MCF 10A (cell line): ENCODE measurements around the gene SH3BP2. TPM values are rescaled to one million over a fixed set of nuclear protein-coding genes. Genes with fewer than 3 reads are reported as not detected.

ENCODE experiments used
- BruUV-seq: library from RNA; stranded (reverse); fragments of 400-500 nt; replicated peaks from 2 replicates; lab custom pipeline; 2021; lab: Mats Ljungman, UMichigan
- CTCF ChIA-PET: fragments of 300-600 bp; sonication (Branson Sonifier 250); formaldehyde crosslinking; extraction: SDS; loops from one replicate; lab custom pipeline; 2021; ENCODE audit warnings: antibody characterized with exemption, inconsistent platforms; lab: Yijun Ruan, JAX
- POLR2A ChIA-PET: fragments of 300-600, 350-650 bp; sonication (Branson Sonifier 250); formaldehyde crosslinking; extraction: SDS; loops from one replicate; lab custom pipeline; 2020; ENCODE audit warnings: antibody characterized with exemption, inconsistent platforms; lab: Yijun Ruan, JAX
- DNase-seq: peaks from one replicate; pipeline ENCODE4 v3.0.0-alpha.2; 2018; ENCODE audit not compliant: unreplicated experiment
- H3K27ac Mint-ChIP-seq: one replicate; pipeline ENCODE4 v1.8.0; 2022; ENCODE audit warnings: mild to moderate bottlenecking, low read depth, mixed read lengths; ENCODE audit not compliant: unreplicated experiment
- H3K27me3 Mint-ChIP-seq: one replicate; pipeline ENCODE4 v1.8.0; 2022; ENCODE audit warnings: mixed read lengths; ENCODE audit not compliant: insufficient read depth, unreplicated experiment
- H3K36me3 Mint-ChIP-seq: one replicate; pipeline ENCODE4 v1.8.0; 2022; ENCODE audit warnings: mild to moderate bottlenecking, moderate library complexity, mixed read lengths; ENCODE audit not compliant: insufficient read depth, unreplicated experiment
- H3K4me1 Mint-ChIP-seq: one replicate; pipeline ENCODE4 v1.8.0; 2022; ENCODE audit warnings: mixed read lengths; ENCODE audit not compliant: insufficient read depth, unreplicated experiment
- H3K4me3 Mint-ChIP-seq: one replicate; pipeline ENCODE4 v1.8.0; 2022; ENCODE audit warnings: mild to moderate bottlenecking, moderate library complexity, mixed read lengths; ENCODE audit not compliant: unreplicated experiment
- H3K9me3 Mint-ChIP-seq: one replicate; pipeline ENCODE4 v1.8.0; 2022; ENCODE audit warnings: mixed read lengths; ENCODE audit not compliant: unreplicated experiment
- intact Hi-C: fragments of 100-400 bp; cut with micrococcal nuclease; formaldehyde crosslinking; loops from 2 replicates; pipeline ENCODE4 v1.14.1; 2022
- total RNA-seq: library from RNA; stranded (reverse); gene quantifications from 2 replicates; pipeline ENCODE4 v1.2.3, GENCODE V29; 2022
- TF ChIP-seq, protein P1 (sequence below): fragments of 200-600 bp; IDR thresholded peaks from one replicate; pipeline ENCODE4 v1.8.0; 2022; ENCODE audit warnings: antibody characterized with exemption, mild to moderate bottlenecking; ENCODE audit not compliant: unreplicated experiment

The SH3BP2 gene
- total RNA-seq, 1 experiment from 2014 or later = 57.9 TPM

DNA sequence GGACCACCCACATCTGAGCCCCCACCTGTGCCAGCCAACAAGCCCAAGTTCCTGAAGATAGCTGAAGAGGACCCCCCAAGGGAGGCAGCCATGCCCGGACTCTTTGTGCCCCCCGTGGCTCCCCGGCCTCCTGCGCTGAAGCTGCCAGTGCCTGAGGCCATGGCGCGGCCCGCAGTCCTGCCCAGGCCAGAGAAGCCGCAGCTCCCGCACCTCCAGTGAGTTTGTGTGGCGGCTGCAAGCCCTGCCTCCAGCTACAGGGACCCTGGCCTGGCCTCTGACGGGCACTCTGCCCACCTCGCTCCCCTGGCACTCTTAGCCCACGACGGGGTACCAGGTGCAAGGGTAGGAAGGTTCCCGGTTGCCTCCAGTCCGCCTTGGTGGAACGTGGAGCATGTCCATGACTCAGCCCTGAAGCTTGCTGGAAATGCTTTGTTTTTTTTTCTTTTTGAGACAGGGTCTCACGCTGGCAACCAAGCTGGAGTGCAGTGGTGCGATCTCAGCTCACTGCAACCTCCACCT lies 37.1 kb downstream of the SH3BP2 start:
- CTCF ChIA-PET = no interaction called here
- Mint-ChIP-seq H3K4me1 (no peaks in the 10 kb centered on the region), H3K27me3 (no peaks in the 10 kb centered on the region), H3K9me3 (no peaks in the 10 kb centered on the region), H3K36me3 (peaks cover 41% of the 10 kb centered on the region), H3K27ac (no peak overlapping the region), H3K4me3 (no peak overlapping the region)
- intact Hi-C loops = no loop called here
- DNase-seq = no peak
- TF ChIP-seq, protein P1, sequence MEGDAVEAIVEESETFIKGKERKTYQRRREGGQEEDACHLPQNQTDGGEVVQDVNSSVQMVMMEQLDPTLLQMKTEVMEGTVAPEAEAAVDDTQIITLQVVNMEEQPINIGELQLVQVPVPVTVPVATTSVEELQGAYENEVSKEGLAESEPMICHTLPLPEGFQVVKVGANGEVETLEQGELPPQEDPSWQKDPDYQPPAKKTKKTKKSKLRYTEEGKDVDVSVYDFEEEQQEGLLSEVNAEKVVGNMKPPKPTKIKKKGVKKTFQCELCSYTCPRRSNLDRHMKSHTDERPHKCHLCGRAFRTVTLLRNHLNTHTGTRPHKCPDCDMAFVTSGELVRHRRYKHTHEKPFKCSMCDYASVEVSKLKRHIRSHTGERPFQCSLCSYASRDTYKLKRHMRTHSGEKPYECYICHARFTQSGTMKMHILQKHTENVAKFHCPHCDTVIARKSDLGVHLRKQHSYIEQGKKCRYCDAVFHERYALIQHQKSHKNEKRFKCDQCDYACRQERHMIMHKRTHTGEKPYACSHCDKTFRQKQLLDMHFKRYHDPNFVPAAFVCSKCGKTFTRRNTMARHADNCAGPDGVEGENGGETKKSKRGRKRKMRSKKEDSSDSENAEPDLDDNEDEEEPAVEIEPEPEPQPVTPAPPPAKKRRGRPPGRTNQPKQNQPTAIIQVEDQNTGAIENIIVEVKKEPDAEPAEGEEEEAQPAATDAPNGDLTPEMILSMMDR = no peak
- POLR2A ChIA-PET = no interaction called here
- no TSS peak for BruUV-seq

DNA sequence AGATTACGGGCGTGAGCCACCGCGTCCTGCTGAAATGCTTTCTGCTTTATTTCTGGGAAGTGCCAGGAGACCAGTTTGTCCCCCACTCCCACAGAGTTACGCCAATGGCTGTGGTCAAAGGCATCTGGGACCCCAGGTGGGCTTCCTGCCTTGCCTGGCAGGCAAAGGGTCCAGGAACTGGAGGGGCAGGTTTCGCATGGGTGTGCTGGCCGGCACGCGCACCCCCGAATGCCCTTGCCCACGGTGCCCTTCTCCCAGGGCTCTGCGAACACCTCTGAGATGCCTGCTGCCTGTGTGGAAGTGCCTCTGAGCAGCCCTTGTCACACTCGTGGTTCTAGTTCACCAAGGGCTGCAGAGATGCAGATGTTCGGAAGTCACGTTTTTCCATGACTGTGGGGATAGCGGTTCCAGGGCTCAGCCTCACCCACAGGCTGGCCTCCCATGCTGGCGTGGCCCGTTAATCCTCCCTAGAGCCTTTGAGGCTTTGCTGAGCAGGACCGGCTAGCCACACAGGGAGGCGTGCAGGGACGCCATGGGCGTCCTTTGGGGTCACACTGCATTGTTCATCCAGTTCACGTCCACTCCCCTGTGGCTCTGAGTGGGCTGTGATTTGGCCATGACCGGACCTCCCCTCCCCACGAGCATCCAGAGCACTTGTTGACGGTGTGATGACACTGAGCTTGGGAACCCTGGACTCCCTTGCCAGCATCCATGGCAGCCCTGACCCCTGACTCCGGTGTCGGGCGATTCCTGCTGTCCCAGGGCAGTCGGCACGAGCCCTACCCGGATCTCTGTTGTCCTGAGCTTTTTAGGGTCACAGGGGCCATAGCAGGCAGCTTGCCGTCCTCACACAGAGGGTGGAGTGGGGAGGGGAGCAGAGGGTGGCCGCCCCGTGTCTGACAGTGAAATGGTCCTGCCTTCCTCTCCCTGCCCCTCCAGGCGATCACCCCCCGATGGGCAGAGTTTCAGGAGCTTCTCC lies 38.0 kb downstream of the SH3BP2 start:
- DNase-seq = no peak
- H3K27me3 Mint-ChIP-seq = no peaks in the 10 kb centered on the region
- no peaks in the 10 kb centered on the region for H3K9me3 Mint-ChIP-seq
- intact Hi-C loops = no loop called here
- POLR2A ChIA-PET = no interaction called here
- no TSS peak for BruUV-seq
- peaks cover 36% of the 10 kb centered on the region for H3K36me3 Mint-ChIP-seq
- no peaks in the 10 kb centered on the region for H3K4me1 Mint-ChIP-seq
- no peak overlapping the region for H3K27ac Mint-ChIP-seq
- H3K4me3 Mint-ChIP-seq = no peak overlapping the region
- CTCF ChIA-PET = interaction anchor here (0.6 kb wide), 2 partner anchors 26 to 516 kb away, joined by 3 read pairs; no protein-coding TSS in a partner anchor
- TF ChIP-seq, protein P1 = no peak

DNA sequence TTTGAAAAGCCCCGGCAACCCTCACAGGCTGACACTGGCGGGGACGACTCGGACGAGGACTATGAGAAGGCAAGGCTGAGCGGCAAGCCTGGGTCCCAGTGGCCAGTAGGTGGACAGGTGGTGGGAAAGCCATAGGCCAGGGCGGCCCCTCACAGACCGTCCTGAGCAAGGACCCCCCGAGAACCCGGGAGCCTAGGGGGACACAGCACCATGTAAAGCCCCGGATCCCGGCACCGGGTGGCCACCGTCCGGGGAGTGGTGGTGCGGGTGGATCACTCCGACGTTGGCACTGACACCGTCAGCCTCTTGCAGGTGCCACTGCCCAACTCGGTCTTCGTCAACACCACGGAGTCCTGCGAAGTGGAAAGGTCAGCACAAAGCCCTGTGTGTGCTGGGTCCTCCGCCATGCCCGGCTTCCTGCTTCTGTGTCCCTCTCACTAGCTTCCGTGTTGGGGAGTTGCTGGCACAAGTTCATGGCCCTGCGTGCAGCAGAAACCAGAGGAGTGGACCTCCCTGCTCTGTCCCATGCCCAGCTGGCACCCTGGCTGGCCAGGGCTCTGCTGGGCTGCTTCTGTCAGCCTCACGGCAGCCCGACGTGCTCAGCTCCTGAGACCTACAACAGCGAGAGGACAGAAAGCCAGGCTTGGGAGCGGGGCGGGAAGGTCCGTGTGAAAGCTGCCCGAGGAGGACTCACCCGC lies 38.9 kb downstream of the SH3BP2 start:
- DNase-seq = no peak
- no peak overlapping the region for H3K27ac Mint-ChIP-seq
- TF ChIP-seq, protein P1 = no peak
- H3K4me3 Mint-ChIP-seq = no peak overlapping the region
- intact Hi-C loops = no loop called here
- no peaks in the 10 kb centered on the region for H3K27me3 Mint-ChIP-seq
- H3K4me1 Mint-ChIP-seq = no peaks in the 10 kb centered on the region
- POLR2A ChIA-PET = no interaction called here
- BruUV-seq = no TSS peak
- H3K9me3 Mint-ChIP-seq = no peaks in the 10 kb centered on the region
- peaks cover 32% of the 10 kb centered on the region for H3K36me3 Mint-ChIP-seq
- CTCF ChIA-PET = interaction anchor here (0.6 to 1.0 kb wide), 3 partner anchors 25 to 515 kb away, joined by 3 read pairs; no protein-coding TSS in a partner anchor
